ENCODE data around the gene TARP.
"Not testable (repeated sequence)": the region's sequence is repeated elsewhere in the genome, so short reads cannot be mapped to it uniquely, and the experiment has no call there.

The TARP gene

DNA sequence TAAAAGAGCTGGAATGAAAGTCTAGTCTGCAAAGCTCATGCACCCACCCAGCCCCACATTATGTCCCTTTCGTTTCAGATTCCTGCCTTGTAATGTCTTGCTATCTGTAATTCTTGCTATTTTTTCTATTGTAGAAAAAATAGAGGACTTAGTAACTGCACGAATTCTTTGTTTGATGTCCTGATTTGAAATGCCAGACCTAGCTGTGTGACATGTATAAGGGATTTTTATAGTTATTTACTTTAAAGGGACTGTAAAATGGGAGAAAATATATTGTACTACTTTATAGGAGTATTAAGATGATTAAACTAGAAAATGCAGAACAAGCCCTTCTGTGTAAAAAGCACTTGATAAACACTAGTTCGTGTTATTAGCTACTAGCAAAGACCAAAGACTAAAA, 32.4 kb downstream of the TARP start:
- ChIA-PET CTCF (interaction anchor here (0.8 to 1.2 kb wide), 3 partner anchors 19 to 133 kb away, joined by 3 to 4 read pairs (median 4); no protein-coding TSS in a partner anchor), POLR2A (interaction anchor here (0.9 kb wide), 1 partner anchor 71 kb away, joined by 3 read pairs; no protein-coding TSS in a partner anchor)
- H3K4me3 Mint-ChIP-seq, result peak overlapping the region; percentile 16
- DNase-seq (no peak), ATAC-seq (no peak)
- intact Hi-C loops (cut with micrococcal nuclease), result no loop called here
- H3K36me3 Mint-ChIP-seq (ENCODE audit: low read depth), result peaks cover 29% of the 10 kb centered on the region
- peak overlapping the region; percentile 40 for H3K27ac Mint-ChIP-seq
- TF ChIP-seq, protein P1, sequence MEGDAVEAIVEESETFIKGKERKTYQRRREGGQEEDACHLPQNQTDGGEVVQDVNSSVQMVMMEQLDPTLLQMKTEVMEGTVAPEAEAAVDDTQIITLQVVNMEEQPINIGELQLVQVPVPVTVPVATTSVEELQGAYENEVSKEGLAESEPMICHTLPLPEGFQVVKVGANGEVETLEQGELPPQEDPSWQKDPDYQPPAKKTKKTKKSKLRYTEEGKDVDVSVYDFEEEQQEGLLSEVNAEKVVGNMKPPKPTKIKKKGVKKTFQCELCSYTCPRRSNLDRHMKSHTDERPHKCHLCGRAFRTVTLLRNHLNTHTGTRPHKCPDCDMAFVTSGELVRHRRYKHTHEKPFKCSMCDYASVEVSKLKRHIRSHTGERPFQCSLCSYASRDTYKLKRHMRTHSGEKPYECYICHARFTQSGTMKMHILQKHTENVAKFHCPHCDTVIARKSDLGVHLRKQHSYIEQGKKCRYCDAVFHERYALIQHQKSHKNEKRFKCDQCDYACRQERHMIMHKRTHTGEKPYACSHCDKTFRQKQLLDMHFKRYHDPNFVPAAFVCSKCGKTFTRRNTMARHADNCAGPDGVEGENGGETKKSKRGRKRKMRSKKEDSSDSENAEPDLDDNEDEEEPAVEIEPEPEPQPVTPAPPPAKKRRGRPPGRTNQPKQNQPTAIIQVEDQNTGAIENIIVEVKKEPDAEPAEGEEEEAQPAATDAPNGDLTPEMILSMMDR (IDR thresholded peaks at IDR 0.05), result no peak
- no peaks in the 10 kb centered on the region for H3K9me3 Mint-ChIP-seq
- H3K4me1 Mint-ChIP-seq (ENCODE audit: low read depth), result peaks cover 36% of the 10 kb centered on the region
- H3K27me3 Mint-ChIP-seq, result no peaks in the 10 kb centered on the region

DNA sequence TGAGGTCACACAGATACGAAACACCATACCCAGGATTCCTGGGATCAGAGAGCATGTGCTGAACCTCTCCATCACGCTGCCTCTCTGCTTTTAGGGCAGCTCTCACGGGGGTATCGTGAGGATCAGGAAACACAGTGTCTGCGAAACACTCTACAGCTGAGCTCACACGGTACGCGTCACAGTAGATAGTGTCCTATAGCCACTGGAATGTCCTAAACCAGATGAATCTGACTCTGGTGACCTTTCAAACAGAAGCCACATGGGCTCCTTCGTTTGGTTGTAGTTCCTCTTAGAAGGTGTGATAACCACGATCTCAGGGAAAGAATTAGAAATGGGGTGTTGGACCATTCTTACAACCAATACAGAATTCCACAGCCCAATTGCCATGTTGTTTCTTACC, 34.3 kb downstream of the TARP start:
- DNase-seq; H3K9me3 Mint-ChIP-seq; H3K27me3 Mint-ChIP-seq; POLR2A ChIA-PET; intact Hi-C loops (cut with micrococcal nuclease); H3K4me3 Mint-ChIP-seq: not testable (repeated sequence)
- Mint-ChIP-seq H3K36me3 (ENCODE audit: low read depth) (peaks cover 18% of the 10 kb centered on the region), H3K27ac (peak overlapping the region; percentile 58), H3K4me1 (ENCODE audit: low read depth) (peaks cover 42% of the 10 kb centered on the region)
- peak; percentile 28 for ATAC-seq
- CTCF ChIA-PET, result interaction anchor here (1.4 to 8.5 kb wide), 2 partner anchors 24 to 96 kb away, joined by 9 to 58 read pairs; no protein-coding TSS in a partner anchor

DNA sequence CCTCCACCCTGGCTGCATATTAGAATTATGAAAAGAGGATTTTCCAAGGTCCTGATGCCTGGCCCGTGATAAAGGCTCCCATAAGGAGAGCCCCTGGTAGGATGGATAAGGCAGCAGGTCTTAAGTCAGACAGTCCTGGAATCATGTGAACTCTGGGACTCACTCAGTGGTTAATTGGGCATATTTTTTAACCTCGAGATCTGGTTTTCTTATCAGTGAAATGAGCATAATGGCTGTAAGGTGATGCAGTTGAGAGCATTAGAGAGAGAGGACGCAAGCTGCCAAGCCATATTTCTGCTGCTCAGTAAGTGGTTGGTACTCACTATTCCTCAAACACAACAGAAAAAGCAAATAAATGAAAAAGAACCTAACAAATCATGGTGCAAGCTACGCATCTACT, 37.8 kb downstream of the TARP start:
- intact Hi-C loops (cut with micrococcal nuclease), result no loop called here
- no peak overlapping the region for H3K4me3 Mint-ChIP-seq
- peaks cover 70% of the 10 kb centered on the region for H3K4me1 Mint-ChIP-seq (ENCODE audit: low read depth)
- ChIA-PET POLR2A (interaction anchor here (1.0 kb wide), 1 partner anchor 133 kb away, joined by 3 read pairs; no protein-coding TSS in a partner anchor), CTCF (interaction anchor here (2.1 to 8.5 kb wide), 4 partner anchors 13 to 134 kb away, joined by 5 to 58 read pairs (median 21); no protein-coding TSS in a partner anchor)
- ATAC-seq (no peak), DNase-seq (no peak)
- H3K27me3 Mint-ChIP-seq, result no peaks in the 10 kb centered on the region
- peaks cover 22% of the 10 kb centered on the region for H3K36me3 Mint-ChIP-seq (ENCODE audit: low read depth)
- TF ChIP-seq, protein P1 (IDR thresholded peaks at IDR 0.05), result no peak
- H3K27ac Mint-ChIP-seq, result peak overlapping the region; percentile 81
- no peaks in the 10 kb centered on the region for H3K9me3 Mint-ChIP-seq

DNA sequence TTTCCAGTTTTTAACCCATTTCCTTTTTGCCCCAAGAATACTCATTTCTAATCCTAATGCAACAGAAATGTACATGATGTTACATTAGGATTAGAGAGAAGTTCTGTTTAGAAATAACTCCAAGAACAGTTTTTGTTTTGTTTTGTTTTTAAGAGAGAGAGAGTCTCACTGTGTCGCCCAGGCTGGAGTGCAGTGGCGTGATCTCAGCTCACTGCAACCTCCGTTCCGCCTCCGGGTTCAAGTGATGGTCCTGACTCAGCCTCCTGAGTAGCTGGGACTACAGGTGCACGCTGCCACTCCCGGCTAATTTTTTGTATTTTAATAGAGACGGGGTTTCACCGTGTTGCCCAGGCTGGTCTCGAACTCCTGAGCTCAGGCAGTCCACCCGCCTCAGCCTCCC, 38.7 kb downstream of the TARP start:
- H3K4me3 Mint-ChIP-seq, H3K9me3 Mint-ChIP-seq, ATAC-seq, H3K27me3 Mint-ChIP-seq, DNase-seq: not testable (repeated sequence)
- POLR2A ChIA-PET, result interaction anchor here (0.6 to 1.0 kb wide), 2 partner anchors 110 to 134 kb away, joined by 3 read pairs; no protein-coding TSS in a partner anchor
- CTCF ChIA-PET, result interaction anchor here (1.0 to 8.5 kb wide), 5 partner anchors 17 to 135 kb away, joined by 3 to 58 read pairs (median 16); no protein-coding TSS in a partner anchor
- H3K4me1 Mint-ChIP-seq (ENCODE audit: low read depth), result peaks cover 77% of the 10 kb centered on the region
- H3K36me3 Mint-ChIP-seq (ENCODE audit: low read depth), result peaks cover 27% of the 10 kb centered on the region
- intact Hi-C loops (cut with micrococcal nuclease), result loop anchor here (5.0 kb wide), 2 partner anchors 83 to 133 kb away; no protein-coding TSS in a partner anchor
- peak overlapping the region; percentile 81 for H3K27ac Mint-ChIP-seq

DNA sequence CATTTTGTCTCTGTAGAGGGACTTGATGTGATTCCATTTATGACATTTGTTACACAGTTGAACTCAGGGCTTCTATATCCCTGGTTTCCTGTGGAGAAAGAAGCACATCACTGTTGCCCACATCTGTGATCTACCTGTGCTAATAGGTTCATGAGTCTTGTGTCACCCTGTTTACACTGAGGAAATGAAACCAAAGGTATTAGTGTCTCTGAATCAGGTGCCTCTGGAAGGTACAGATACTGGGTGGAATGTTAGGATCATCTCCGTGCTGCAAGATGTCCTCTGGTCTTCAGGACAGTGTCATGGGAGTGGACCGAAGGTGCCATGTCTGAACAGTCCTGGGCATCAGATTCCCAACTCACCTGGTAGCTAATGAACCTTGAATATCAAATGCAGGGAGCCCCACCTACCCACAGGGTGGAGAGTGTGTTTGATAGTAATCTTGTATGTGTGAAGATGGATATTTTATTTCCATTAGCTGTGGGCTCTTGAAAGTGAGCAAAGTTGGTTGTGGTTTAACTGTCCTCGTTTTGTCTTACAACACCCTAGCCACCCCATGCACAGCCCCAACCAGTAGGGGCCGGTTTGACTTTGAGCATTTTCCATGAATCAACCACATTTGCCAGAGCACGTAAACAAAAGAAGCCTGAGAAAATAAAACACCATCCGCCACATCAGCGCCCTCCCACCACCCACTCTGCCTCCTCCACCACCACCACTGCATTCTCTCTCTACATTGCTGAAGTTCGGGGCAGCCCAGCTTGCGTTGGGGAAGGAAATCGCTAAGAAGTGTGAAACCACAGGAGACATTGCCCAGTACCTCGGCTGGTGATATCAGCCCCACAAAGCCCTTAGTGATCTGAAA, 40.7 kb downstream of the TARP start:
- ChIA-PET POLR2A (interaction anchor here (1.1 to 1.4 kb wide), 2 partner anchors 11 to 87 kb away, joined by 3 to 5 read pairs; no protein-coding TSS in a partner anchor), CTCF (interaction anchor here (0.7 to 8.5 kb wide), 16 partner anchors 9 to 312 kb away, joined by 3 to 58 read pairs (median 4); partner anchors contain the start of gene EPDR1)

More for the DNA sequence above, 40.7 kb downstream of the TARP start:
- peaks cover 24% of the 10 kb centered on the region for H3K36me3 Mint-ChIP-seq (ENCODE audit: low read depth)
- peak overlapping the region; percentile 90 for H3K27ac Mint-ChIP-seq
- peak overlapping the region; percentile 43 for H3K4me3 Mint-ChIP-seq
- H3K27me3 Mint-ChIP-seq, result no peaks in the 10 kb centered on the region
- TF ChIP-seq, protein P1 (IDR thresholded peaks at IDR 0.05), result no peak
- intact Hi-C loops (cut with micrococcal nuclease), result loop anchor here (5.0 kb wide), 2 partner anchors 85 to 135 kb away; no protein-coding TSS in a partner anchor
- DNase-seq, result peak; percentile 94
- no peaks in the 10 kb centered on the region for H3K9me3 Mint-ChIP-seq
- H3K4me1 Mint-ChIP-seq (ENCODE audit: low read depth), result peaks cover 77% of the 10 kb centered on the region
- ATAC-seq, result peak; percentile 89
